MM.1S (cell line): Measurements from ENCODE around the gene DSCAML1.

Experiments used
- CTCF ChIP-seq: fragments of 300-600 bp; sonication (generic); IDR thresholded peaks from 2 replicates; pipeline ENCODE4 v1.5.1; 2016; ENCODE audit warnings: antibody characterized with exemption, low read length, mixed read lengths
- EZH2 ChIP-seq: fragments of 300-600 bp; sonication (generic); optimal IDR thresholded peaks from 2 replicates; pipeline ENCODE3; 2017; ENCODE audit warnings: low read depth, mild to moderate bottlenecking, antibody characterized with exemption, low read length, mixed read lengths
- EZH2phosphoT487 ChIP-seq: fragments of 300-600 bp; sonication (generic); IDR thresholded peaks from 2 replicates; pipeline ENCODE4 v1.6.1; 2018; ENCODE audit warnings: antibody characterized with exemption, low read length

DNA sequence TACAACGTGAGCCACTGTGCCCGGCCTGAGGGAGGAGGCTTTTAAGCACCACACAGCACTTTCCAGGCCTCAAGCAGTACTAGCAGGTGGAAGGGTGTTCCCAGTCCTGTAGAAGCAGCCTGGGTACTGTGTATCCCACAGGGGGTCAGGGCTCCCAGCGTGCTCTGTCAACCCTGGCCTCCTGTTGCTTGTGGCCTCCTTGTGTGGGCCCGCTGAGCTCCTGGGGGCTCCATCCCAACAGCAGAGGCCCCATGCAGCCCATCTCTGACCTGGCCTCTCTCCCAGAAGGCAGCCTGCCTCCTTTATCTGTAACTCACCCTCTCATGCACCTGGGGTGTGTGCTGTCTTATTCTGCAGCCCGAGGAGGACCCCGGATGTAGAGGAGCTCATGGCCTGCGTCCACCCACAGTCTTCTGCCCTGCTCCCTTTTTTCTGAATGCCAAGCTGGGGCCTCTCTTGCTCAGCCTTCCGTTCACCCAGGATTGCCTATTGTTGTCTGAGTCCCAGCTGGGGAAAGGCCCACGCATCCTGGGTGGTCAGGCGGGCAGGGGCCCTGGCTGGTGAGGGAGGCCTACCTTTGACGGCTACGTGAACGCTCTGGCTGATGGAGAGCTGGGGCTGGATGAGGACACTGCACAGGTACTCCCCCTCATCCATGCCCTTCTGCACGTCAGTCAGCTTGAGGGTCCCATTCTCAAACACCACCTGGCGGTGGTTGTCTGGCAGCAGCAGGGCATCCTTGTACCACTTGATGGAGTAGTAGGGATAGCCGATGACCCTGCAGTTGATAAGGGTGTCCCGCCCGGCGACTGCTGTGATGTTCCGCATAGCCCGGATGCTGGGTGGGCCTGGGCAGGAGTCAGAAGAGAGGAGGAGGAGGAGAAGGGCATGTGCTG, 280.9 kb downstream of the DSCAML1 start:
- TF ChIP-seq CTCF (no peak), EZH2 (no peak), EZH2phosphoT487 (no peak)
